ENCODE results near the gene CDK6. TPM values are rescaled to one million over a fixed set of nuclear protein-coding genes. Genes with fewer than 3 reads are reported as not detected.

CDK6 gene
- total and polyA plus RNA-seq, 2 of the 8 experiments (the other 6 are each of a cell fraction or from before 2014, with no cell fraction given), result 5.9 to 18.9 TPM

- TF ChIP-seq CHD7 (IDR thresholded peaks at IDR 0.05; ENCODE audit: insufficient replicate concordance, low read length) (no peak), BACH1 (IDR thresholded peaks at IDR 0.05; ENCODE audit: low read length) (no peak), SUZ12 (IDR thresholded peaks at IDR 0.05; ENCODE audit: low read length) (no peak), TEAD4 (IDR thresholded peaks at IDR 0.05; ENCODE audit: low read depth, low read length) (no peak)
These were observed 205.1 kb downstream of the CDK6 start (continued) for GRCh38 chr7:92631067-92631849.

Data from H1 (cell line).